ENCODE measurements around the gene SLC10A4. TPM values are rescaled to one million over a fixed set of nuclear protein-coding genes. Genes with fewer than 3 reads are reported as not detected.

Gene SLC10A4
- total and polyA plus RNA-seq, 2 donors (not counting 1 experiment from before 2014, with no cell fraction given): under 0.01 to 0.07 TPM

GRCh38 chr4:48461000-48461399 is 22.1 kb upstream of the SLC10A4 start:
- Histone ChIP-seq H3K9me3 (ENCODE audit: control insufficient read depth, insufficient read depth, low read depth, low read length) (no peaks in the 10 kb centered on the region), H3K79me2 (ENCODE audit: control insufficient read depth, insufficient read depth, low read length) (no peaks in the 10 kb centered on the region), H4K20me1 (ENCODE audit: control insufficient read depth, extremely low read depth, insufficient read depth, low read length) (no peaks in the 10 kb centered on the region), H3K4me3 (replicated peaks in 1 of 4; ENCODE audit: control extremely low read depth in 1 of 4, insufficient read depth in 1 of 4, low read depth in 3 of 4, low read length in 4 of 4) (no peak overlapping the region), H3K9ac (ENCODE audit: insufficient read depth, low read length) (no peak overlapping the region), H3K36me3 (ENCODE audit: control insufficient read depth, insufficient read depth, low read length) (no peaks in the 10 kb centered on the region), H3K4me2 (ENCODE audit: extremely low read depth, insufficient read depth, low read length) (no peak overlapping the region), H3K4me1 (ENCODE audit: control insufficient read depth, extremely low read depth, insufficient read depth, low read length) (no peaks in the 10 kb centered on the region), H3K27ac (ENCODE audit: insufficient read depth, low read length) (no peak overlapping the region), H3K27me3 (ENCODE audit: control insufficient read depth, insufficient read depth, low read length) (peaks cover 7% of the 10 kb centered on the region), H2AFZ (ENCODE audit: low read length) (no peak overlapping the region)
- no peak for DNase-seq (ENCODE audit: low read depth in 2 of 2)
- TF ChIP-seq EZH2 (IDR thresholded peaks at IDR 0.05; ENCODE audit: low read length, missing control alignments) (no peak), CTCF (conservative IDR thresholded peaks at IDR 0.05 in 1 of 2, IDR thresholded peaks at IDR 0.05 in 1 of 2; ENCODE audit: low read depth in 1 of 2, low read length in 2 of 2) (no peak)

GRCh38 chr4:48462363-48462762 is 20.8 kb upstream of the SLC10A4 start:
- Histone ChIP-seq H3K4me1 (ENCODE audit: control insufficient read depth, extremely low read depth, insufficient read depth, low read length) (no peaks in the 10 kb centered on the region), H3K4me3 (replicated peaks in 1 of 4; ENCODE audit: control extremely low read depth in 1 of 4, insufficient read depth in 1 of 4, low read depth in 3 of 4, low read length in 4 of 4) (no peak overlapping the region), H3K9ac (ENCODE audit: insufficient read depth, low read length) (no peak overlapping the region), H3K27me3 (ENCODE audit: control insufficient read depth, insufficient read depth, low read length) (peaks cover 7% of the 10 kb centered on the region), H3K27ac (ENCODE audit: insufficient read depth, low read length) (no peak overlapping the region), H3K4me2 (ENCODE audit: extremely low read depth, insufficient read depth, low read length) (no peak overlapping the region), H3K79me2 (ENCODE audit: control insufficient read depth, insufficient read depth, low read length) (no peaks in the 10 kb centered on the region), H3K36me3 (ENCODE audit: control insufficient read depth, insufficient read depth, low read length) (no peaks in the 10 kb centered on the region), H2AFZ (ENCODE audit: low read length) (no peak overlapping the region), H4K20me1 (ENCODE audit: control insufficient read depth, extremely low read depth, insufficient read depth, low read length) (no peaks in the 10 kb centered on the region), H3K9me3 (ENCODE audit: control insufficient read depth, insufficient read depth, low read depth, low read length) (no peaks in the 10 kb centered on the region)
- TF ChIP-seq CTCF (conservative IDR thresholded peaks at IDR 0.05 in 1 of 2, IDR thresholded peaks at IDR 0.05 in 1 of 2; ENCODE audit: low read depth in 1 of 2, low read length in 2 of 2) (no peak), EZH2 (IDR thresholded peaks at IDR 0.05; ENCODE audit: low read length, missing control alignments) (no peak)
- no peak for DNase-seq (ENCODE audit: low read depth in 2 of 2)

DNA sequence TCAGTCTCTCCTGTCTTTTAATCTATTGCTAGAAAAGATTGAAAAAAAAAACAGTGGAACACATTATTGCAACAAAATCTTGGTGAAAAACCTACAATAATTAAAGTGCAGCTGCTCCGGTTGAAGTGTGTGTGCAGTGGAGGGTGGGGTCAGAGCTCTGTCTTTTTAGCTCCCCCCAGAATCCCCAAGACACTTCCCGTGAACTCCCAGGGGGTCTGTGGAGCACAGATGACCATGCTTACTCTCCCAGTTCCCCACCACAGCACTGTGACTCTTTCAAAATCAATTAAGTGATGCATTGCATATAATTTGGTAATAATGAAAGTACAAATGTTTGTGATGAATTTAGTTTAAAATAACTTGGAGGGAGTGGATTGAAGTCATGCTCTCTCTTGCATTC is 15.7 kb upstream of the SLC10A4 start:
- Histone ChIP-seq H4K20me1 (ENCODE audit: control insufficient read depth, extremely low read depth, insufficient read depth, low read length) (no peaks in the 10 kb centered on the region), H3K4me2 (ENCODE audit: extremely low read depth, insufficient read depth, low read length) (no peak overlapping the region), H3K27me3 (ENCODE audit: control insufficient read depth, insufficient read depth, low read length) (peaks cover 4% of the 10 kb centered on the region), H3K36me3 (ENCODE audit: control insufficient read depth, insufficient read depth, low read length) (no peaks in the 10 kb centered on the region), H3K27ac (ENCODE audit: insufficient read depth, low read length) (no peak overlapping the region), H3K79me2 (ENCODE audit: control insufficient read depth, insufficient read depth, low read length) (no peaks in the 10 kb centered on the region), H3K9me3 (ENCODE audit: control insufficient read depth, insufficient read depth, low read depth, low read length) (no peaks in the 10 kb centered on the region), H3K9ac (ENCODE audit: insufficient read depth, low read length) (no peak overlapping the region), H2AFZ (ENCODE audit: low read length) (no peak overlapping the region), H3K4me1 (ENCODE audit: control insufficient read depth, extremely low read depth, insufficient read depth, low read length) (no peaks in the 10 kb centered on the region), H3K4me3 (replicated peaks in 1 of 4; ENCODE audit: control extremely low read depth in 1 of 4, insufficient read depth in 1 of 4, low read depth in 3 of 4, low read length in 4 of 4) (no peak overlapping the region)
- TF ChIP-seq EZH2 (IDR thresholded peaks at IDR 0.05; ENCODE audit: low read length, missing control alignments) (no peak), CTCF (conservative IDR thresholded peaks at IDR 0.05 in 1 of 2, IDR thresholded peaks at IDR 0.05 in 1 of 2; ENCODE audit: low read depth in 1 of 2, low read length in 2 of 2) (no peak)
- DNase-seq (ENCODE audit: low read depth in 2 of 2): no peak

Measured in fibroblast of lung (primary cell).